ENCODE data around the gene ANAPC5.
"Not testable (repeated sequence)": the region's sequence is repeated elsewhere in the genome, so short reads cannot be mapped to it uniquely, and the experiment has no call there.

ANAPC5 gene, protein sequence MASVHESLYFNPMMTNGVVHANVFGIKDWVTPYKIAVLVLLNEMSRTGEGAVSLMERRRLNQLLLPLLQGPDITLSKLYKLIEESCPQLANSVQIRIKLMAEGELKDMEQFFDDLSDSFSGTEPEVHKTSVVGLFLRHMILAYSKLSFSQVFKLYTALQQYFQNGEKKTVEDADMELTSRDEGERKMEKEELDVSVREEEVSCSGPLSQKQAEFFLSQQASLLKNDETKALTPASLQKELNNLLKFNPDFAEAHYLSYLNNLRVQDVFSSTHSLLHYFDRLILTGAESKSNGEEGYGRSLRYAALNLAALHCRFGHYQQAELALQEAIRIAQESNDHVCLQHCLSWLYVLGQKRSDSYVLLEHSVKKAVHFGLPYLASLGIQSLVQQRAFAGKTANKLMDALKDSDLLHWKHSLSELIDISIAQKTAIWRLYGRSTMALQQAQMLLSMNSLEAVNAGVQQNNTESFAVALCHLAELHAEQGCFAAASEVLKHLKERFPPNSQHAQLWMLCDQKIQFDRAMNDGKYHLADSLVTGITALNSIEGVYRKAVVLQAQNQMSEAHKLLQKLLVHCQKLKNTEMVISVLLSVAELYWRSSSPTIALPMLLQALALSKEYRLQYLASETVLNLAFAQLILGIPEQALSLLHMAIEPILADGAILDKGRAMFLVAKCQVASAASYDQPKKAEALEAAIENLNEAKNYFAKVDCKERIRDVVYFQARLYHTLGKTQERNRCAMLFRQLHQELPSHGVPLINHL

GRCh38 chr12:121351820-121352681, at the start of gene ANAPC5:
TSS of gene ANAPC5 (minus strand) at chr12:121352411. CDS start at chr12:121352340, 71 bp downstream.
- peak; percentile 98 for DNase-seq

DNA sequence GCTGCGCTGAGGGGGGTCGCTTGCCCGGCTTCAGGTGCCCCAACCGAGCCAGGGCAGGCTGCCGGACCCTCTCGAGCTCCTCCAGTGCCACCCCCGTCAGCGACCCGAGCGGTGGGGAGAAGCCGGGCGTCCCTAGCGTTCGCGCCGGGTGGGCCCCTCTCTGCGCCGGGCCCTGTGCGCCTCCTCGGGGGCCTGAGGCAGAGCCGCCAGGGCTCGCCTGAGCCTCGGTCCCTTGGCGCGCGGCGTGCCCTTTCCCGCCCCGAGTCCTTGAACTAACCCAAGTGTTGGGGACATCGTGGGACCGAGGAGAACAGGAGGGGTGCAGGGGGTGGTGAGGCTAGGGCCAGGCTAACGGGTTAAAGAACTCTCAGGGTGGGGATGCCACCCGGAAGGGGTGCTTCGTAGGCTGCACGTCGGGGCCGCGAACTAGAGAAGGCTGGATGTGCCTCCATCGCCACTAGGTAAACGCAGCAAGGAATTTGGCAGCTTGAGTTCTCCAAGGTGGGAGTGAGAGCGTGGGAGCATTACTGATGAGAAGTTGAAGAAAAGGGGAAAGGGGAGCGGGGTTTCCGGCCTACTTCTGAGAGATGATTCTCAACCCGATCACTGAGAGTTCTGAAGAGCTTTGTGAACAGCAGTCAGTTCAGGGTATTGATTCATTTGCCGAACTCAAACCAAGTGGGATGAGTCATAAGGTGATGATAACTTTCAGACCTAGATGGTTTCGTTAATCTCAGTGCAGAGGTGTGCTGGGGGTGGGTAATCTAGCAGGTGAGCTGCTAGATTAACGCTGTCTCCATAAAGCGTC, 48.3 kb upstream of the ANAPC5 start:
- DNase-seq = peak; percentile 90

DNA sequence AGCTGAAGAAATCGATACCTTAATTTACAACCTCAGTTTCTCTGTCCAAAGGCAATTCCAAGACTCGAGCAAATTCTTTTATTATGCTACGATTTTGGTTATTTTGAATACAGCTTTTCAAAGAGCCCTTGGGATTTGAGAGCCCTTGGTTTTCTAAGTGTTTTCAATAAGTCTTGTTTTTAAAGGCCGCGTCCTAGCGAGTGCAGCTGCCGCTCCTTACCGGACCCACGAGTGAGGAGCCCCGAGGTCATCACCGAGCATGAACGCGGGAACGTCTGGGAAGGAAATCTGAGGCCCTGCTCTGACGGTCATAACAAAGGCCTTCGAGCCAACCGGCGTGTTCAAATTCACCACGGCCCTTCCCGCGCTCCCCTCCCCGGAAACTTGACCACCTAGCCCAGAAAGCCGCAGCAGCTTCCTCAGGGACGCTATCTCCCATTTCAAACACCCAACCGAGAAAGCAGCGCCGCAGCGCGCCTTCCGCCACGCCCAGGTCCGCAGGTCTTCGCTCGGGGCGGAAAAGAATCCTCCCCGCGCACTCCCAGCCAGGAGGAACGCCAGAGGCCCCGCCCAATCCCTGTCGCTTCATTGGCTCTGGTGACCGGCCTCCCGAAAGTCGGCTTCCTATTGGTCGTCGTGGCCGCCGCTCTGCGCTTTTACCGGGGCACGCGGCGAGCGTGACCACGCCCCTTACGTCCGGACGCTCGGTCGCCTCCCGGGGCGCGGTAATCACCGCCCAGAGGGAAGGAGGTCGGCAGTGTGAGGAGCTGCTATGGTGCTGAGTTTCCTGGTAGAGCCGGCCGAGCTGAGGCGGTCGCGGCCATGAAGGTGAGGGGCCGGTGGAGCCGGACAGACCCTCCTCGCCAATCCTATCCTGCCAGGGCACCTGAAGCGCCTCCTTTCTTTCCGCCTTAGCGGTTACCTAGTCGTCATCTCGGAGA, 47.5 kb upstream of the ANAPC5 start, which contains the start of gene RNF34:
Gene RNF34 (plus strand): TSS at position 728 of the 941 bp plus-strand sequence. CDS start 95 bp downstream, at position 823.
- DNase-seq = peak; percentile 100

- DNase-seq = no peak
Measured at GRCh38 chr12:121398355-121398754, 46.1 kb upstream of the ANAPC5 start.

GRCh38 chr12:121397521-121397920, 45.3 kb upstream of the ANAPC5 start:
- no peak for DNase-seq

GRCh38 chr12:121392325-121392716, 40.1 kb upstream of the ANAPC5 start:
- DNase-seq = no peak

DNA sequence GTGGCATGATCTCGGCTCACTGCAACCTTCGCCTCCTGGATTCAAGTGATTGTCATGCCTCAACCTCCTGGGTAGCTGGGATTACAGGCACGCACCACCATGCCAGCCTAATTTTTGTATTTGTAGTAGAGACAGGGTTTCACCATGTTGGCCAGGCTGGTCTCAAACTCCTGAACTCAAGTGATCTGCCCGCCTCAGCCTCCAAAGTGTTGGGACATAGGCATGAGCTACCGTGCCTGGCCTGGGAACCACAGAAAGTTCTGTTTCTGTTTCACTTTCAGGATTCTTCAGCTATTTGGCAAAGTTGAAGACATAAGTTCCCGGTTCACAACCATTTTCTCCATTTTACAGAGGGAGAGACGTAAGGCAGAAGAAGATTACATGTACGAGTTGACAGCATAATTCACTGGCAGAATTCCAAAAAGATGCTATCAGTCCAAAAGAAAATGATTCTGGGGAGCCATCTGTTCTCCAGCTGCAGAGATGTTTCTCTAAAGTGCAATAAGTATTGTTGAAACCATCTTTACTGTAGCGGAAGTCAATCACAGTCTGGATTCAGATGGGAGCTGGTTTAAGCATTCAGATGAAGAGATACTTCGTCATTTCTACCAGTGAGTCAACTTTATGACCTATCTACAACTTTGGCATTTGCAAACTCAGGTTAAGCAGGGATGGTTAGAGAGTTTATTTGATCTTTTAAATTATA, 39.6 kb upstream of the ANAPC5 start:
- peak; percentile 84 for DNase-seq

GRCh38 chr12:121390856-121391255, 38.6 kb upstream of the ANAPC5 start:
- no peak for DNase-seq

GRCh38 chr12:121388421-121388981, 36.3 kb upstream of the ANAPC5 start:
- peak; percentile 21 for DNase-seq

DNA sequence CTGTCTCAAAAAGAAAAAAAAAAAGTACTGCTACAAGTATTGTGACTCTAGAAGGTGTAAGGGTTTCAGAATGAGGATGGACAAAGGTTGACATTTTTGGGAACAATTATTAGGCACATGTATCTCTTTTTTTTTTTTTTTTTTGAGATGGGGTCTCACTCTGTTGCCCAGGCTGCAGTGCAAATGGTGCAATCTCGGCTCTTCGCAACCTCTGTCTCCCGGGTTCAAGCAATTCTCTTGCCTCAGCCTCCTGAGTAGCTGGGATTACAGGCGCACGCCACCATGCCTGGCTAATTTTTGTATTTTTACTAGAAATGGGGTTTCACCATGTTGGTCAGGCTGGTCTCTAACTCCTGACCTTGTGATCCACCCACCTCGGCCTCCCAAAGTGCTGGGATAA, 32.7 kb upstream of the ANAPC5 start:
- not testable (repeated sequence) for DNase-seq

- DNase-seq = no peak
Measured at GRCh38 chr12:121383601-121384021, 31.4 kb upstream of the ANAPC5 start.

DNA sequence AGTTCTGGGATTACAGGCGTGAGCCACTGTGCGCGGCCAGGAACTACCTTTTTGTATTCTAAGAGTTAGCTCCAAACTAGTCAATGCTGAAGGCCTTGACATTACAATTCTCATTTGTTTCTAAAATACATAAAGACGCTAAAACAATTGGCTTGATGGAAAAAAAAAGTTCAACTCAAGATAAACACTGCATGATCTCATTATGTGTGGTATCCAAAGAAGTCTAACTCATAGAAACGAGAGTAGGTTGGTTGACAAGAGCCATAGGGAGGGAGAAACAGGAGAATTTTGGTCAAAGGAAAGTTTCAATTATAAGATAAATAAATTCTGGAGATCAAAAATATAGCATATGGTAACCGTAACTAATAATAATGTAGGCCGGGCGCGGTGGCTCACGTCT, 27.7 kb upstream of the ANAPC5 start:
- DNase-seq = no peak

DNA sequence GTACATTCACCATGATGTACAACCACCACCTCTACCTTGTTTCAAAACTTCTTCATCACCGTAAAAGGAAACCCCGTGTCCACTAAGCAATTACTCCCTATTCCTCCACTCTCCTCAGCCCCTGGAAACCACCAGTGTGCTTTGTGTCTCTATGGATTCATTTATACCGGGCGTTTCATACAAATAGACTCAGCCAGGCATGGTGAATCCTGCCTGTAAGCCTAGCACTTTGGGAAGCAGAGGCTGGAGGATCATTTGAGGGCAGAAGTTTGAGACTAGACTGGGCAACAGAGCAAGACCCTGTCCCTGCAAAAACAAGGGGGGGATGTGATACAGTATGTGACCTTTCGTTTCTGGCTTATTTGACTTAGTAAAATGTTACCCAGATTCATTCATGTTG, 26.5 kb upstream of the ANAPC5 start:
- DNase-seq = no peak

DNA sequence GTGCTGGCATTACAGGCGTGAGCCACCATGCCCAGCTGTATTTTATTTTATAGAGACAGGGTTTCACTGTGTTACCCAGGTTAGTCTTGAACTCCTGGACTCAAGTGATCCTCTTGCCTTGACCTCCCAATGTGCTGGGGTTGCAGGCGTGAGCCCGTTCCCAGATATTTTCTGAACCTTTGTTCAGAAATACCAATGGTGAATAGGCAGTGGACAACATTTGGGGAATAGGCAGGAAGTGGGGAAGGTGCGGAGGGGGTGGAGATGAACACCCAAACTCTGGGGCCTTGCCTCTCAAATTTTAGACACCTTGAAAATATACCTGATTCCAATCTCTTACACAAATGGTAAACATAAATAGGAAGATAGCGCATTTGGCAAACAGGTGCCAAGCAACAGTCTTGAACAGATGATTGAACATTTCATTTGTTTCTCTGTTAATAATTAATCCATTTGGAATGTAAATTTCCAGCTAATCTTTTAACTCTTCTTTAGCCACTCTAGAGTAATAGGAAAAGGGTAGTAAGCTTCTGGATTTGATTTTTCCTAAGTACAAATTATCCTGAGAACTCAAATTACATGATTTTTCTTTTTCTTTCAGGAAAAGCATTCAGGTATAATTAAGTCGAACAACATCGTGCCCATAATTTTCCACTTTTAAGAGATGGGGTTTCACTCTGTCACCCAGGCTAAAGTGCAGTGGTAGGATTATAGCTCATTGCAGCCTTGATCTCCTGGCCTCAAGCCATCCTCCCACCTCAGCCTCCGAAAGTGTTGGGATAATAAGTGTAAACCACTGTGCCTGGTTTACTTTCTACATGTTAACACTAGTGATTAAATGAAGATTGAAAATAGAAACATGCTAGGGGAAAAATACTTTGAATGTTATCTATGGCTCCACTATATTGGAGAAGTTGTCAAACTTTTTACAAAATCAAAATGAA, 24.8 kb upstream of the ANAPC5 start:
- DNase-seq = no peak

- not testable (repeated sequence) for DNase-seq
Measured at GRCh38 chr12:121374945-121375584, 22.9 kb upstream of the ANAPC5 start.

DNA sequence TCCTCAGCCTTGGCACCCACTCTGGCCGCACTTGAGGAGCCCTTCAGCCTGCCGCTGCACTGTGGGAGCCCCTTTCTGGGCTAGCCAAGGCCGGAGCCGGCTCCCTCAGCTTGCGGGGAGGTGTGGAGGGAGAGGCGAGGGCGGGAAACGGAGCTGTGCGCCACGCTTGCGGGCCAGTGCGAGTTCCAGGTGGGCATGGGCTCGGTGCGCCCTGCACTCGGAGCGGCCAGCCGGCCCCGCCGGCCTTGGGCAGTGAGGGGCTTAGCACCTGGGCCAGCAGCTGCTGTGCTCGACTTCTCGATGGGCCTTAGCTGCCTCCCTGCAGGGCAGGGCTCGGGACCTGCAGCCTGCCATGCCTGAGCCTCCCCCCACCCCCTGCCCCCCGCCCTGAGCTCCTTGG, 22.1 kb upstream of the ANAPC5 start:
- not testable (repeated sequence) for DNase-seq

- DNase-seq = no peak
Measured at GRCh38 chr12:121373755-121374154, 21.5 kb upstream of the ANAPC5 start.

DNA sequence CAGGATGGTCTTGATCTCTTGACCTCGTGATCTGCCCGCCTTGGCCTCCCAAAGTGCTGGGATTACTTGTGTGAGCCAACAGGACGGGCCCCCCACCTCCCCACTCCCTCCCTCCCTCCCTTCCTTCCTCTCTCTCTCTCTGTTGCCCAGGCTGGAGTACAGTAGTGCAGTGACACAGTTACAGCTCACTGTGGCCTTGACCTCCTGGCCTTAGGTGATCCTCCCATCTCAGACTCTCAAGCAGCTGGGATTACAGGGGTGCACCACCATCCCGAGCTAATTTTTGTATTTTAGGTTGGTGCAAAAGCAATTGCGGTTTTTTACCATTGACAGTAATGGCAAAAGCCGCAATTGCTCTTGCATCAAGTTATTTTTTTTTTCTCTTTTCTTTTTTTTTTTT, 19.2 kb upstream of the ANAPC5 start:
- DNase-seq = no peak
